HepG2 (cell line): Measurements from ENCODE around the gene EXOC3L4. TPM values are rescaled to one million over a fixed set of nuclear protein-coding genes. Genes with fewer than 3 reads are reported as not detected.

Source experiments
- ATAC-seq: fragments of 200-7000 bp; cut with Tn5 transposase; 3 replicates; pipeline ENCODE4 v1.9.1; 2020; ENCODE audit warnings: mild to moderate bottlenecking, moderate library complexity
- BruUV-seq: library from RNA; stranded (reverse); fragments of 400-500 nt; replicated peaks from 2 replicates; lab custom pipeline; 2021; lab: Mats Ljungman, UMichigan
- CTCF ChIA-PET: fragments of 300-600 bp; formaldehyde crosslinking; extraction: SDS; loops from one replicate; lab custom pipeline; 2021; ENCODE audit warnings: low total read pairs, inconsistent platforms, low intra/inter-chr PET ratio; lab: Yijun Ruan, JAX
- POLR2A ChIA-PET: fragments of 350-600 bp; sonication (Branson Sonifier 250); formaldehyde crosslinking; loops from one replicate; lab custom pipeline; 2020; ENCODE audit warnings: antibody characterized with exemption, inconsistent platforms; lab: Yijun Ruan, JAX
- DNase-seq: peaks from one replicate; pipeline ENCODE4 v3.0.0-alpha.2; 2015; ENCODE audit warnings: low spot score
- FAIRE-seq: peaks from 3 replicates; lab custom pipeline; 2011; peaks lifted over from hg19 to GRCh38; lab: Jason Lieb, UNC
- H2AFZ ChIP-seq: one replicate; pipeline ENCODE4 v1.6.1; 2011; ENCODE audit warnings: low read length, inconsistent platforms
- H3K27ac ChIP-seq: fragments of 300-600 bp; 3 replicates; pipeline ENCODE4 v1.8.0; 2011; ENCODE audit warnings: mixed run types, mild to moderate bottlenecking, mixed read lengths, low read length, inconsistent platforms; ENCODE audit not compliant: insufficient read depth; ENCODE audit errors: extremely low read length
- H3K27me3 ChIP-seq, 2 experiments: fragments of 200-600 bp in 1 of 2; 2 replicates in 1 of 2; 3 replicates in 1 of 2; pipeline versions ENCODE4 v1.6.0 to v1.8.0; 2011; ENCODE audit warnings: low read length in 2 of 2, mild to moderate bottlenecking in 2 of 2, moderate library complexity in 2 of 2, inconsistent platforms in 1 of 2; ENCODE audit not compliant: insufficient read depth in 2 of 2, control insufficient read depth in 1 of 2
- H3K36me3 ChIP-seq, 2 experiments: fragments of 200-600 bp in 1 of 2; replicated peaks in 1 of 2; 2 replicates in 1 of 2; 3 replicates in 1 of 2; pipeline versions ENCODE4 v1.5.1 to v1.8.0; 2011; ENCODE audit warnings: low read length in 2 of 2, inconsistent platforms in 1 of 2; ENCODE audit not compliant: insufficient read depth in 2 of 2, control insufficient read depth in 1 of 2
- H3K4me1 ChIP-seq: 2 replicates; pipeline ENCODE4 v1.5.1; 2012; ENCODE audit warnings: low read length, inconsistent platforms; ENCODE audit not compliant: insufficient read depth
- H3K4me2 ChIP-seq: 2 replicates; pipeline ENCODE4 v1.6.0; 2011; ENCODE audit warnings: low read depth, low read length, inconsistent platforms
- H3K4me3 ChIP-seq, 3 experiments: fragments of 200-600 bp in 1 of 3; sonication (generic), shearing (Covaris generic) in 1 of 3; replicated peaks in 1 of 3; 2 replicates each; pipeline ENCODE4 v1.5.1; 2011 to 2016; ENCODE audit warnings: low read length in 3 of 3, inconsistent platforms in 2 of 3, low read depth in 2 of 3, mild to moderate bottlenecking in 2 of 3, control low read depth in 1 of 3, mixed read lengths in 1 of 3; ENCODE audit not compliant: insufficient read depth in 1 of 3
- H3K79me2 ChIP-seq: one replicate; pipeline ENCODE4 v1.6.1; 2011; ENCODE audit warnings: low read length, inconsistent platforms; ENCODE audit not compliant: insufficient read depth
- H3K9ac ChIP-seq: 2 replicates; pipeline ENCODE4 v1.6.0; 2011; ENCODE audit warnings: mild to moderate bottlenecking, low read depth, low read length, inconsistent platforms; ENCODE audit not compliant: insufficient read depth
- H3K9me3 ChIP-seq: 2 replicates; pipeline ENCODE4 v1.5.1; 2012; ENCODE audit warnings: mild to moderate bottlenecking, low read length
- H4K20me1 ChIP-seq: 2 replicates; pipeline ENCODE4 v1.6.0; 2011; ENCODE audit warnings: inconsistent platforms, mild to moderate bottlenecking, low read length, moderate library complexity; ENCODE audit not compliant: insufficient read depth
- SP2 ChIP-seq: sonication (generic); formaldehyde crosslinking; IDR thresholded peaks from 2 replicates; pipeline ENCODE4 v1.5.1; 2020; ENCODE audit warnings: mild to moderate bottlenecking, missing genetic modification reagents
- ZNF124 ChIP-seq: sonication (generic); formaldehyde crosslinking; IDR thresholded peaks from 2 replicates; pipeline ENCODE4 v1.4.0; 2020; ENCODE audit warnings: missing genetic modification reagents
- ZNF138 ChIP-seq: sonication (generic); formaldehyde crosslinking; IDR thresholded peaks from 2 replicates; pipeline ENCODE4 v1.5.0; 2020; ENCODE audit warnings: mild to moderate bottlenecking, low read depth, missing genetic modification reagents
- ZNF383 ChIP-seq: sonication (generic); formaldehyde crosslinking; IDR thresholded peaks from 2 replicates; pipeline ENCODE4 v1.4.0; 2020; ENCODE audit warnings: missing genetic modification reagents, mild to moderate bottlenecking, borderline replicate concordance
- WGBS: methylation state at CpG from one replicate; pipeline ENCODE4 v1.1.6; 2017; ENCODE audit warnings: low lambda C conversion rate; 5-methylcytosine and 5-hydroxymethylcytosine counted together
- in situ Hi-C: cut with HindIII; loops from 2 replicates; pipeline ENCODE4 v1.10.0; 2017; ENCODE audit warnings: low pct_unique_long_range_greater_than_20kb; ENCODE audit not compliant: extremely low pct_ligation_motif_present
- intact Hi-C: fragments of 100-400 bp; cut with micrococcal nuclease; formaldehyde crosslinking; loops from one replicate; pipeline ENCODE4 v1.10.0; 2022; ENCODE audit not compliant: unreplicated experiment
- polyA plus RNA-seq, 8 experiments: library from polyadenylated mRNA; depleted of rRNA in 3 of 8; stranded (reverse) in 7 of 8; unstranded in 1 of 8; fragments of >200 nt; fragmentation: Illumina TruSeq in 4 of 8; extraction: Trizol in 4 of 8; gene quantifications; 2 replicates each; pipeline versions ENCODE4 v1.2.1 to v1.2.3, GENCODE V29; 2011 to 2016; ENCODE audit warnings: low read depth in 4 of 8, missing spikeins in 1 of 8, mixed read lengths in 1 of 8; ENCODE audit not compliant: insufficient read depth in 1 of 8
- total RNA-seq, 5 experiments: library from RNA; depleted of rRNA; stranded (reverse); fragments of >200 nt; fragmentation: Illumina TruSeq; extraction: Trizol; gene quantifications; 2 replicates each; pipeline ENCODE4 v1.2.3, GENCODE V29; 2016; ENCODE audit warnings: low read depth in 1 of 5
- TF ChIP-seq, protein P1 (sequence below): sonication (generic); formaldehyde crosslinking; IDR thresholded peaks from 2 replicates; pipeline ENCODE4 v1.5.0; 2020; ENCODE audit warnings: missing genetic modification reagents

The EXOC3L4 gene
- total and polyA plus RNA-seq, 2 of the 13 experiments (the other 11 are each of a cell fraction or from before 2014, with no cell fraction given): 11.8 to 27.0 TPM

- H3K27ac ChIP-seq: no peak overlapping the region
These were observed 30.9 kb downstream of the EXOC3L4 start for GRCh38 chr14:103125098-103126070.

More at GRCh38 chr14:103125098-103126070, 30.9 kb downstream of the EXOC3L4 start:
- H3K36me3 ChIP-seq: no peaks in the 10 kb centered on the region
- H3K4me3 ChIP-seq: no peak overlapping the region
- no peak for DNase-seq
- H3K79me2 ChIP-seq: no peaks in the 10 kb centered on the region
- H2AFZ ChIP-seq: no peak overlapping the region
- H3K27me3 ChIP-seq: peaks cover 7 to 61% of the 10 kb centered on the region in 2 experiments; a peak in 4 of 5 replicates
- intact Hi-C loops (no loop called here), in situ Hi-C loops (no loop called here)
- ATAC-seq: no peak
- TF ChIP-seq ZNF138 (no peak), ZNF124 (CRISPR knock-in tag) (no peak), ZNF383 (CRISPR knock-in tag) (no peak), SP2 (CRISPR knock-in tag) (no peak)
- TF ChIP-seq, protein P1, sequence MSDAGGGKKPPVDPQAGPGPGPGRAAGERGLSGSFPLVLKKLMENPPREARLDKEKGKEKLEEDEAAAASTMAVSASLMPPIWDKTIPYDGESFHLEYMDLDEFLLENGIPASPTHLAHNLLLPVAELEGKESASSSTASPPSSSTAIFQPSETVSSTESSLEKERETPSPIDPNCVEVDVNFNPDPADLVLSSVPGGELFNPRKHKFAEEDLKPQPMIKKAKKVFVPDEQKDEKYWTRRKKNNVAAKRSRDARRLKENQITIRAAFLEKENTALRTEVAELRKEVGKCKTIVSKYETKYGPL (CRISPR knock-in tag): no peak
- H3K4me2 ChIP-seq: no peak overlapping the region
- POLR2A ChIA-PET: interaction anchor here (0.6 kb wide), 1 partner anchor 69 kb away, joined by 4 read pairs; no protein-coding TSS in a partner anchor
- 52% methylated on average over 8 of the region's 13 CpGs for WGBS
- BruUV-seq: no TSS peak
- H3K9ac ChIP-seq: no peak overlapping the region
- FAIRE-seq: no peak
- no peaks in the 10 kb centered on the region; the same call in 1 of the 2 replicates for H4K20me1 ChIP-seq
- H3K9me3 ChIP-seq: no peaks in the 10 kb centered on the region
- peaks cover 39% of the 10 kb centered on the region for H3K4me1 ChIP-seq
- CTCF ChIA-PET: no interaction called here
